IMR-90 (cell line): ENCODE measurements around the gene YARS2. TPM values are rescaled to one million over a fixed set of nuclear protein-coding genes. Genes with fewer than 3 reads are reported as not detected.

ENCODE experiments used
- ATAC-seq: fragments of 200-7000 bp; cut with Tn5 transposase; 2 replicates; pipeline ENCODE4 v1.9.1; 2020; ENCODE audit warnings: low read depth, mild to moderate bottlenecking, moderate library complexity
- BruUV-seq: library from RNA; stranded (reverse); fragments of 400-500 nt; replicated peaks from 2 replicates; lab custom pipeline; 2021; lab: Mats Ljungman, UMichigan
- CTCF ChIA-PET: fragments of 300-600 bp; formaldehyde crosslinking; extraction: SDS; loops from one replicate; lab custom pipeline; 2021; ENCODE audit warnings: antibody characterized with exemption; lab: Yijun Ruan, JAX
- POLR2A ChIA-PET: fragments of 300-600 bp; sonication (Branson Sonifier 250); formaldehyde crosslinking; loops from one replicate; lab custom pipeline; 2022; ENCODE audit warnings: antibody characterized with exemption; ENCODE audit not compliant: unreplicated experiment; lab: Charles Lee
- DNase-seq: peaks from one replicate; pipeline ENCODE4 v3.0.0; 2013
- H2AFZ ChIP-seq: replicated peaks from 2 replicates; pipeline ENCODE3; 2013; ENCODE audit warnings: low read length, mild to moderate bottlenecking; ENCODE audit not compliant: poor library complexity
- H2AK5ac ChIP-seq: 2 replicates; pipeline ENCODE4 v1.6.1; 2013; ENCODE audit warnings: low read depth, low read length, inconsistent platforms
- H2AK9ac ChIP-seq: replicated peaks from 2 replicates; pipeline ENCODE3; 2013; ENCODE audit warnings: mild to moderate bottlenecking, low read depth, low read length, moderate library complexity; ENCODE audit not compliant: poor library complexity
- H2BK120ac ChIP-seq: 2 replicates; pipeline ENCODE4 v1.6.1; 2013; ENCODE audit warnings: low read depth, low read length, inconsistent platforms
- H2BK15ac ChIP-seq: 3 replicates; pipeline ENCODE4 v1.6.1; 2013; ENCODE audit warnings: low read depth, low read length, inconsistent platforms
- H2BK20ac ChIP-seq: 2 replicates; pipeline ENCODE4 v1.6.1; 2013; ENCODE audit warnings: low read depth, mild to moderate bottlenecking, inconsistent platforms, low read length, moderate library complexity
- H2BK5ac ChIP-seq: 2 replicates; pipeline ENCODE4 v1.6.1; 2013; ENCODE audit warnings: mild to moderate bottlenecking, low read depth, low read length, inconsistent platforms; ENCODE audit not compliant: poor library complexity, severe bottlenecking
- H3K14ac ChIP-seq: replicated peaks from 2 replicates; pipeline ENCODE4 v1.6.1; 2013; ENCODE audit warnings: low read depth, low read length, inconsistent platforms
- H3K18ac ChIP-seq: 2 replicates; pipeline ENCODE4 v1.6.1; 2013; ENCODE audit warnings: low read depth, low read length, control low read depth
- H3K23ac ChIP-seq: 2 replicates; pipeline ENCODE4 v1.6.1; 2013; ENCODE audit warnings: low read depth, low read length, inconsistent platforms
- H3K27ac ChIP-seq: 2 replicates; pipeline ENCODE4 v1.5.1; 2013; ENCODE audit warnings: mild to moderate bottlenecking, control low read depth, low read length; ENCODE audit not compliant: insufficient read depth
- H3K27me3 ChIP-seq: 2 replicates; pipeline ENCODE4 v1.6.1; 2013; ENCODE audit warnings: low read length; ENCODE audit not compliant: control insufficient read depth, insufficient read depth
- H3K36me3 ChIP-seq: 2 replicates; pipeline ENCODE4 v1.6.1; 2013; ENCODE audit warnings: low read length, mixed read lengths; ENCODE audit not compliant: control insufficient read depth, insufficient read depth
- H3K4ac ChIP-seq: 2 replicates; pipeline ENCODE4 v1.6.1; 2013; ENCODE audit warnings: low read depth, low read length, inconsistent platforms
- H3K4me1 ChIP-seq: 2 replicates; pipeline ENCODE4 v1.6.1; 2013; ENCODE audit warnings: low read length, mixed read lengths; ENCODE audit not compliant: control insufficient read depth, insufficient read depth
- H3K4me2 ChIP-seq: 2 replicates; pipeline ENCODE4 v1.6.1; 2013; ENCODE audit warnings: low read depth, mild to moderate bottlenecking, control low read depth, low read length, moderate library complexity
- H3K4me3 ChIP-seq: 2 replicates; pipeline ENCODE4 v1.5.1; 2013; ENCODE audit warnings: low read depth, mild to moderate bottlenecking, control low read depth, low read length, moderate library complexity; ENCODE audit not compliant: insufficient read depth
- H3K56ac ChIP-seq: 2 replicates; pipeline ENCODE4 v1.6.1; 2013; ENCODE audit warnings: low read length, inconsistent platforms; ENCODE audit not compliant: insufficient read depth; ENCODE audit errors: extremely low read depth
- H3K79me1 ChIP-seq, 2 experiments: 2 replicates each; pipeline ENCODE4 v1.6.1; 2013; ENCODE audit warnings: low read length in 2 of 2, inconsistent platforms in 1 of 2, low read depth in 1 of 2
- H3K9ac ChIP-seq: 2 replicates; pipeline ENCODE4 v1.6.1; 2013; ENCODE audit warnings: low read depth, low read length, control low read depth
- H3K9me1 ChIP-seq: 2 replicates; pipeline ENCODE4 v1.6.1; 2013; ENCODE audit warnings: low read length, inconsistent platforms; ENCODE audit not compliant: insufficient read depth
- H3K9me3 ChIP-seq: 2 replicates; pipeline ENCODE4 v1.6.1; 2013; ENCODE audit warnings: low read length; ENCODE audit not compliant: control insufficient read depth, insufficient read depth
- H4K20me1 ChIP-seq: 2 replicates; pipeline ENCODE4 v1.6.1; 2013; ENCODE audit warnings: low read length, inconsistent platforms; ENCODE audit not compliant: insufficient read depth
- H4K5ac ChIP-seq: 2 replicates; pipeline ENCODE4 v1.6.1; 2013; ENCODE audit warnings: mild to moderate bottlenecking, low read depth, low read length, control low read depth
- H4K8ac ChIP-seq, 2 experiments: 2 replicates each; pipeline ENCODE4 v1.6.1; 2013; ENCODE audit warnings: low read depth in 2 of 2, low read length in 2 of 2, control low read depth in 1 of 2, inconsistent platforms in 1 of 2
- H4K91ac ChIP-seq: 2 replicates; pipeline ENCODE4 v1.6.1; 2013; ENCODE audit warnings: low read depth, low read length, inconsistent platforms; ENCODE audit not compliant: insufficient read depth
- CTCF ChIP-seq: conservative IDR thresholded peaks from 2 replicates; pipeline ENCODE4 v1.5.1; 2012; ENCODE audit warnings: mild to moderate bottlenecking, low read depth, low read length, improper control_type of control experiment
- MAZ ChIP-seq: IDR thresholded peaks from 2 replicates; pipeline ENCODE4 v1.6.1; 2012; ENCODE audit warnings: low read depth, mild to moderate bottlenecking, low read length, improper control_type of control experiment, moderate library complexity, borderline replicate concordance
- RCOR1 ChIP-seq: IDR thresholded peaks from 2 replicates; pipeline ENCODE4 v1.6.1; 2012; ENCODE audit warnings: mild to moderate bottlenecking, low read length, improper control_type of control experiment; ENCODE audit not compliant: insufficient replicate concordance
- WGBS, 2 experiments: methylation state at CpG; one replicate each; pipeline versions ENCODE4 v1.1.5 to v1.1.7; 2013; ENCODE audit warnings: missing lambda C conversion rate in 2 of 2; ENCODE audit not compliant: insufficient read length in 1 of 2; ENCODE audit errors: extremely low coverage in 2 of 2; 5-methylcytosine and 5-hydroxymethylcytosine counted together
- dilution Hi-C: fragments of 300-500 bp; cut with HindIII; formaldehyde crosslinking; loops from one replicate; pipeline ENCODE4 v1.14.3; 2018; ENCODE audit warnings: low sequenced_read_pairs; ENCODE audit not compliant: unreplicated experiment
- in situ Hi-C: fragments of 300-500 bp; cut with MboI; formaldehyde crosslinking; loops from 3 replicates; pipeline ENCODE4 v1.14.3; 2019; ENCODE audit warnings: low sequenced_read_pairs, inconsistent platforms, mixed read lengths
- intact Hi-C: fragments of 100-400 bp; cut with micrococcal nuclease; formaldehyde crosslinking; loops from 2 replicates; pipeline ENCODE4 v1.10.0; 2022
- polyA plus RNA-seq, 3 experiments: library from polyadenylated mRNA; depleted of rRNA; stranded (reverse); fragments of >200 nt; gene quantifications; 2 replicates each; pipeline ENCODE4 v1.2.3, GENCODE V29; 2012; ENCODE audit warnings: low replicate concordance in 1 of 3
- total RNA-seq: library from RNA; depleted of rRNA; stranded (reverse); fragments of >200 nt; gene quantifications from 2 replicates; pipeline ENCODE4 v1.2.3, GENCODE V29; 2012

Gene YARS2
- total and polyA plus RNA-seq, 2 of the 4 experiments (the other 2 are of a cell fraction), result 15.3 to 26.9 TPM

DNA sequence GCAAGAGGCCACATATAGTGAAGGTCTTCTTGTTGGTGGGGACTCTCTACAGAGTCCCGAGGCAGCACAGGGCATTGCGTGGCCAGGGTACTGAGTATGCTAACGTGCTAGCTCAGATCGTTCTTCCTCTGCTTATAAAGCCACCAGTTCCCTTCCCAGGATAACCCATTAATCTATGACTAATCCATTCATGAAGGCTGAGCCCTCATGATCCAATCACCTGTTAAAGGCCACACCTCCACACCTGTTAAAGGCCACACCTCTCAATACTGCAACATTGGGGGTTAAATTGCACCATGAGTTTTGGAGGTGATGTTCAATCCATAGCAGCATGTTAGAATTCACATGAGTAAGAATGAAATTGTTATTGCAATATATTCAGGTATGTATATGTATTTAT is 12.8 kb upstream of the YARS2 start:
- BruUV-seq, result no TSS peak
- no peak overlapping the region for H3K18ac ChIP-seq
- TF ChIP-seq MAZ (no peak), CTCF (no peak), RCOR1 (no peak)
- no peak overlapping the region for H3K4ac ChIP-seq
- no peak overlapping the region for H2AK9ac ChIP-seq
- ATAC-seq, result no peak
- H2BK20ac ChIP-seq, result no peak overlapping the region
- no peak for DNase-seq
- ChIA-PET POLR2A (no interaction called here), CTCF (no interaction called here)
- WGBS, 2 experiments, result no CpG with 5 or more reads among the region's 4 CpGs
- no peaks in the 10 kb centered on the region for H3K4me1 ChIP-seq
- H2BK15ac ChIP-seq, result no peak overlapping the region
- H3K23ac ChIP-seq, result no peak overlapping the region
- H3K36me3 ChIP-seq, result no peaks in the 10 kb centered on the region
- H3K14ac ChIP-seq, result no peak overlapping the region
- no peaks in the 10 kb centered on the region for H4K20me1 ChIP-seq
- no peak overlapping the region for H2AFZ ChIP-seq
- in situ Hi-C loops, result no loop called here
- H3K27me3 ChIP-seq, result no peaks in the 10 kb centered on the region
- no peaks in the 10 kb centered on the region for H3K9me1 ChIP-seq
- H3K4me2 ChIP-seq, result no peak overlapping the region
- H4K8ac ChIP-seq, result no peak overlapping the region
- no peak overlapping the region for H3K9ac ChIP-seq
- no peak overlapping the region for H2BK5ac ChIP-seq
- H3K79me1 ChIP-seq, result no peaks in the 10 kb centered on the region
- H4K5ac ChIP-seq, result no peak overlapping the region
- dilution Hi-C loops, result no loop called here
- no peak overlapping the region for H2BK120ac ChIP-seq
- intact Hi-C loops, result no loop called here
- H3K56ac ChIP-seq, result no peak overlapping the region
- no peaks in the 10 kb centered on the region for H3K9me3 ChIP-seq
- H2AK5ac ChIP-seq, result no peak overlapping the region
- no peak overlapping the region for H3K27ac ChIP-seq
- no peak overlapping the region for H4K91ac ChIP-seq
- no peak overlapping the region for H3K4me3 ChIP-seq
